Liver (tissue), 9 donors: Measurements from ENCODE around the gene FAM78B. TPM values are rescaled to one million over a fixed set of nuclear protein-coding genes. Genes with fewer than 3 reads are reported as not detected.

ENCODE experiments used
- DNase-seq: peaks from one replicate; pipeline ENCODE4 v3.0.0-alpha.2; 2017; ENCODE audit warnings: low spot score
- H3K27ac ChIP-seq, 2 donors: one replicate each; pipeline ENCODE4 v1.7.0; 2013; ENCODE audit warnings: inconsistent platforms in 2 of 2, low read length in 2 of 2, control low read depth in 1 of 2, low read depth in 1 of 2, mild to moderate bottlenecking in 1 of 2
- H3K27me3 ChIP-seq, 4 donors: one replicate each; pipeline versions ENCODE4 v1.6.1 to v1.7.0; 2013; ENCODE audit warnings: low read length in 3 of 4, inconsistent platforms in 1 of 4, mild to moderate bottlenecking in 1 of 4, moderate library complexity in 1 of 4; ENCODE audit not compliant: control insufficient read depth in 4 of 4, insufficient read depth in 4 of 4
- H3K36me3 ChIP-seq, 4 donors: one replicate each; pipeline versions ENCODE4 v1.6.1 to v1.7.0; 2013; ENCODE audit warnings: low read length in 3 of 4, mild to moderate bottlenecking in 3 of 4, low read depth in 1 of 4, moderate library complexity in 1 of 4; ENCODE audit not compliant: control insufficient read depth in 4 of 4, insufficient read depth in 3 of 4
- H3K4me1 ChIP-seq, 4 donors: one replicate each; pipeline versions ENCODE4 v1.6.1 to v1.7.0; 2013; ENCODE audit warnings: low read length in 3 of 4, mild to moderate bottlenecking in 3 of 4, moderate library complexity in 1 of 4; ENCODE audit not compliant: control insufficient read depth in 4 of 4, insufficient read depth in 4 of 4
- H3K4me3 ChIP-seq, 3 donors: one replicate each; pipeline versions ENCODE4 v1.6.1 to v1.7.0; 2013; ENCODE audit warnings: low read length in 3 of 3, control low read depth in 1 of 3, low read depth in 1 of 3, mild to moderate bottlenecking in 1 of 3
- H3K9ac ChIP-seq, 2 donors: one replicate each; pipeline ENCODE4 v1.7.0; 2013; ENCODE audit warnings: low read length in 2 of 2, mild to moderate bottlenecking in 2 of 2, moderate library complexity in 2 of 2, control low read depth in 1 of 2, low read depth in 1 of 2
- H3K9me3 ChIP-seq, 4 donors: one replicate each; pipeline versions ENCODE4 v1.6.1 to v1.7.0; 2013; ENCODE audit warnings: low read length in 3 of 4; ENCODE audit not compliant: control insufficient read depth in 4 of 4
- ATF3 ChIP-seq: IDR thresholded peaks from 2 replicates; pipeline ENCODE4 v1.6.1; 2016; ENCODE audit warnings: antibody characterized with exemption
- CTCF ChIP-seq: fragments of 150-350 bp; IDR thresholded peaks from 2 replicates; pipeline ENCODE4 v1.5.1; 2017; ENCODE audit warnings: improper control_type of control experiment, low read depth, low read length; ENCODE audit not compliant: missing input control
- EGR1 ChIP-seq, 2 donors: IDR thresholded peaks; 2 replicates each; pipeline ENCODE4 v1.6.1; 2016 to 2018; ENCODE audit warnings: antibody characterized with exemption in 2 of 2, low read depth in 2 of 2
- FOXA1 ChIP-seq: IDR thresholded peaks from 2 replicates; pipeline ENCODE4 v1.6.1; 2016; ENCODE audit warnings: antibody characterized with exemption
- FOXA2 ChIP-seq: IDR thresholded peaks from 2 replicates; pipeline ENCODE4 v1.6.1; 2016; ENCODE audit warnings: antibody characterized with exemption
- GABPA ChIP-seq, 2 donors: IDR thresholded peaks in 1 of 2; conservative IDR thresholded peaks in 1 of 2; 2 replicates each; pipeline ENCODE4 v1.6.1; 2016; ENCODE audit warnings: antibody characterized with exemption in 2 of 2, mild to moderate bottlenecking in 1 of 2, moderate library complexity in 1 of 2
- HNF4A ChIP-seq, 2 donors: conservative IDR thresholded peaks; 2 replicates each; pipeline ENCODE4 v1.6.1; 2016; ENCODE audit warnings: antibody characterized with exemption in 2 of 2, mild to moderate bottlenecking in 2 of 2
- HNF4G ChIP-seq: IDR thresholded peaks from 2 replicates; pipeline ENCODE4 v1.6.1; 2016; ENCODE audit warnings: antibody characterized with exemption
- NR2F2 ChIP-seq: IDR thresholded peaks from 2 replicates; pipeline ENCODE4 v1.6.1; 2016; ENCODE audit warnings: antibody characterized with exemption
- RAD21 ChIP-seq, 2 donors: IDR thresholded peaks; 2 replicates each; pipeline ENCODE4 v1.6.1; 2016; ENCODE audit warnings: antibody characterized with exemption in 2 of 2, mild to moderate bottlenecking in 2 of 2
- REST ChIP-seq: IDR thresholded peaks from 2 replicates; pipeline ENCODE4 v1.6.1; 2016; ENCODE audit warnings: antibody characterized with exemption, mild to moderate bottlenecking
- RXRA ChIP-seq, 2 donors: IDR thresholded peaks; 2 replicates each; pipeline ENCODE4 v1.6.1; 2017 to 2018; ENCODE audit warnings: antibody characterized with exemption in 2 of 2, mild to moderate bottlenecking in 1 of 2
- SP1 ChIP-seq: IDR thresholded peaks from 2 replicates; pipeline ENCODE4 v1.6.1; 2018; ENCODE audit warnings: antibody characterized with exemption, mild to moderate bottlenecking
- TAF1 ChIP-seq: conservative IDR thresholded peaks from 2 replicates; pipeline ENCODE4 v1.6.1; 2016; ENCODE audit warnings: antibody characterized with exemption, mild to moderate bottlenecking
- YY1 ChIP-seq: IDR thresholded peaks from 2 replicates; pipeline ENCODE4 v1.6.1; 2016; ENCODE audit warnings: antibody characterized with exemption, mild to moderate bottlenecking
- ZBTB33 ChIP-seq: IDR thresholded peaks from 2 replicates; pipeline ENCODE4 v1.6.1; 2016; ENCODE audit warnings: antibody characterized with exemption
- WGBS: extraction: QIAGEN DNeasy Blood & Tissue Kit; methylation state at CpG from one replicate; pipeline ENCODE4 v1.1.7; 2013; 5-methylcytosine and 5-hydroxymethylcytosine counted together
- polyA plus RNA-seq, 2 donors: library from polyadenylated mRNA; stranded (reverse) in 1 of 2; unstranded in 1 of 2; fragments of 200-250 nt in 1 of 2; fragments of >200 nt in 1 of 2; fragmentation: Nextera tagmentation in 1 of 2; extraction: Ambion mirVana in 1 of 2; gene quantifications; one replicate each; pipeline versions ENCODE4 v1.2.1 to v1.2.3, GENCODE V29; 2013 to 2015
- total RNA-seq, 2 donors: library from RNA; depleted of rRNA; stranded (reverse); fragments of >200 nt; gene quantifications; one replicate each; pipeline ENCODE4 v1.2.3, GENCODE V29; 2014
- donor health status: healthy.
- donor health status: healthy.
- donor health status: healthy.
- donor health status: healthy.
- donor health status: healthy.

The FAM78B gene
- total and polyA plus RNA-seq, 4 donors, result 0.14 to 0.92 (median 0.49) TPM

- H3K36me3 ChIP-seq, result no peaks in the 10 kb centered on the region
- DNase-seq, result no peak
- no peaks in the 10 kb centered on the region for H3K4me1 ChIP-seq
- no peak overlapping the region for H3K4me3 ChIP-seq
- no peak for TF ChIP-seq REST
- no peak for TF ChIP-seq GABPA (IDR thresholded peaks at IDR 0.05 in 1 of 2, conservative IDR thresholded peaks at IDR 0.05 in 1 of 2)
- TF ChIP-seq TAF1, result no peak
- TF ChIP-seq RAD21 (IDR thresholded peaks at IDR 0.05), result no peak
- TF ChIP-seq RXRA (IDR thresholded peaks at IDR 0.05), result no peak
- TF ChIP-seq FOXA2, result no peak
- TF ChIP-seq FOXA1, result no peak
- no peak for TF ChIP-seq NR2F2
- TF ChIP-seq YY1, result no peak
- no peak for TF ChIP-seq SP1
- no peak for TF ChIP-seq HNF4G
- TF ChIP-seq HNF4A (conservative IDR thresholded peaks at IDR 0.05), result no peak
- WGBS, result 93% methylated on average over 2 of the region's 3 CpGs
- H3K9me3 ChIP-seq, result no peaks in the 10 kb centered on the region
- no peak overlapping the region for H3K27ac ChIP-seq
- no peaks in the 10 kb centered on the region for H3K27me3 ChIP-seq
- H3K9ac ChIP-seq, result no peak overlapping the region
Measured at GRCh38 chr1:166156674-166157073, 10.1 kb downstream of the FAM78B start.

GRCh38 chr1:166155108-166155507 lies 11.7 kb downstream of the FAM78B start:
- WGBS, result 69% methylated on average over 5 of the region's 5 CpGs
- Histone ChIP-seq H3K36me3 (no peaks in the 10 kb centered on the region), H3K4me1 (no peaks in the 10 kb centered on the region), H3K27me3 (no peaks in the 10 kb centered on the region), H3K9ac (no peak overlapping the region), H3K4me3 (no peak overlapping the region), H3K27ac (no peak overlapping the region), H3K9me3 (no peaks in the 10 kb centered on the region)
- no peak for TF ChIP-seq ATF3
- no peak for TF ChIP-seq YY1
- no peak for TF ChIP-seq EGR1 (IDR thresholded peaks at IDR 0.05; ENCODE audit: low read depth in 2 of 2)
- no peak for TF ChIP-seq HNF4A (conservative IDR thresholded peaks at IDR 0.05)
- TF ChIP-seq RXRA (IDR thresholded peaks at IDR 0.05), result no peak
- TF ChIP-seq SP1, result no peak
- TF ChIP-seq CTCF, result no peak
- TF ChIP-seq FOXA1, result no peak
- no peak for TF ChIP-seq TAF1
- TF ChIP-seq GABPA (IDR thresholded peaks at IDR 0.05 in 1 of 2, conservative IDR thresholded peaks at IDR 0.05 in 1 of 2), result no peak
- TF ChIP-seq RAD21 (IDR thresholded peaks at IDR 0.05), result no peak
- TF ChIP-seq REST, result no peak
- no peak for TF ChIP-seq ZBTB33
- DNase-seq, result no peak
